Ovary (tissue), 9 donors: Measurements from ENCODE around the gene ENTPD2. TPM values are rescaled to one million over a fixed set of nuclear protein-coding genes. Genes with fewer than 3 reads are reported as not detected.

ENCODE experiments used
- DNase-seq, 5 donors: peaks; one replicate each; pipeline ENCODE4 v3.0.0-alpha.2; 2019 to 2020
- H3K27ac ChIP-seq, 2 donors: fragments of 200-600 bp; one replicate each; pipeline versions ENCODE4 v1.5.1 to v1.8.0; 2019 to 2022
- H3K27me3 ChIP-seq: fragments of 200-600 bp; one replicate; pipeline ENCODE4 v1.8.0; 2022
- H3K36me3 ChIP-seq: fragments of 200-600 bp; sonication (generic); one replicate; pipeline ENCODE4 v1.5.1; 2019
- H3K4me1 ChIP-seq: one replicate; pipeline ENCODE4 v1.8.1; 2013; ENCODE audit warnings: mild to moderate bottlenecking, moderate library complexity; ENCODE audit not compliant: insufficient read depth
- H3K4me3 ChIP-seq: fragments of 200-600 bp; sonication (generic); one replicate; pipeline ENCODE4 v1.5.1; 2017
- H3K9me3 ChIP-seq, 2 donors: fragments of 200-600 bp in 1 of 2; sonication (generic) in 1 of 2; one replicate each; pipeline versions ENCODE4 v1.5.1 to v1.8.1; 2013 to 2019; ENCODE audit warnings: mild to moderate bottlenecking in 1 of 2, moderate library complexity in 1 of 2
- CTCF ChIP-seq, 3 donors: fragments of 450-650 bp in 2 of 3; fragments of 200-600 bp in 1 of 3; IDR thresholded peaks; one replicate each; pipeline versions ENCODE4 v1.5.1 to v1.8.0; 2016 to 2022; ENCODE audit warnings: antibody characterized with exemption in 3 of 3, mild to moderate bottlenecking in 1 of 3
- EP300 ChIP-seq: sonication (generic); formaldehyde crosslinking; IDR thresholded peaks from one replicate; pipeline ENCODE4 v1.6.1; 2017; ENCODE audit warnings: antibody characterized with exemption
- POLR2A ChIP-seq: fragments of 450-650 bp; IDR thresholded peaks from one replicate; pipeline ENCODE4 v1.6.1; 2017; ENCODE audit warnings: antibody characterized with exemption, mild to moderate bottlenecking, moderate library complexity
- WGBS, 3 donors: extraction: QIAGEN DNeasy Blood & Tissue Kit in 1 of 3; methylation state at CpG; one replicate each; pipeline versions ENCODE4 v1.1.5 to v1.1.7; 2013 to 2017; 5-methylcytosine and 5-hydroxymethylcytosine counted together
- intact Hi-C, 4 donors: fragments of 100-400 bp; cut with DNase I; formaldehyde crosslinking; loops; one replicate each; pipeline versions ENCODE4 v1.11.0 to v1.15.1; 2022 to 2023
- polyA plus RNA-seq, 2 donors: library from polyadenylated mRNA; stranded (reverse); fragments of 200-250 nt in 1 of 2; fragments of 350-450 nt in 1 of 2; fragmentation: Illumina TruSeq in 1 of 2; extraction: RNeasy Lipid Tissue Mini Kit (QIAGEN cat#74804) in 1 of 2; gene quantifications; one replicate each; pipeline ENCODE4 v1.2.3, GENCODE V29; 2013 to 2014
- total RNA-seq, 7 donors: library from RNA; depleted of rRNA in 2 of 7; stranded (reverse); fragments of >200 nt in 2 of 7; fragmentation: NEBNext Ultra II Directional in 3 of 7; extraction: Animal tissue kit (Norgen Biotek cat#: 25700) in 3 of 7; gene quantifications; one replicate each; pipeline versions ENCODE4 v1.1.0 to v1.2.4, GENCODE V29; 2016 to 2023
- donor health status: DM: no; HTN: no; CAD: no; lungs with moderate emphysema.
- donor health status: DM: no; HTN: no; CAD: no.
- donor health status: Bipolar disorder and iron deficiency.
- donor health status: DM: yes; HTN: yes; CAD: no.
- donor health status: DM: no; HTN: no; CAD: no.
- donor health status: DM: yes; HTN: yes; CAD: no.

ENTPD2 gene
- total and polyA plus RNA-seq, 9 donors = 0.12 to 5.1 (median 0.87) TPM

GRCh38 chr9:137025517-137025966, 28.3 kb downstream of the ENTPD2 start:
- no peak for DNase-seq
- H3K4me1 ChIP-seq = peaks cover 3% of the 10 kb centered on the region
- intact Hi-C loops = loop anchor here in 1 of 4 donors (5.0 kb wide), 1 partner anchor 42 kb away; no protein-coding TSS in a partner anchor
- TF ChIP-seq POLR2A (no peak), CTCF (IDR thresholded peaks at IDR 0.05) (no peak), EP300 (no peak)
- no peaks in the 10 kb centered on the region for H3K36me3 ChIP-seq
- 84 to 85% (median 84%) methylated on average over 18 to 21 of the region's 21 CpGs for WGBS, 3 donors
- H3K27me3 ChIP-seq = no peaks in the 10 kb centered on the region
- H3K4me3 ChIP-seq = no peak overlapping the region
- no peak overlapping the region for H3K27ac ChIP-seq
- H3K9me3 ChIP-seq = no peaks in the 10 kb centered on the region

GRCh38 chr9:137023583-137023991, 30.3 kb downstream of the ENTPD2 start:
- peaks cover 2% of the 10 kb centered on the region for H3K4me1 ChIP-seq
- H3K4me3 ChIP-seq = no peak overlapping the region
- no peak for DNase-seq
- intact Hi-C loops = no loop called here
- no peak overlapping the region for H3K27ac ChIP-seq
- H3K27me3 ChIP-seq = no peaks in the 10 kb centered on the region
- no peaks in the 10 kb centered on the region for H3K36me3 ChIP-seq
- H3K9me3 ChIP-seq = no peaks in the 10 kb centered on the region
- 58 to 73% (median 66%) methylated on average over 15 of the region's 15 CpGs for WGBS, 3 donors
- TF ChIP-seq EP300 (no peak), CTCF (IDR thresholded peaks at IDR 0.05) (no peak), POLR2A (no peak)

- WGBS, 3 donors = 64 to 75% (median 69%) methylated on average over 7 of the region's 7 CpGs
- no peaks in the 10 kb centered on the region for H3K36me3 ChIP-seq
- H3K27ac ChIP-seq = no peak overlapping the region
- intact Hi-C loops = no loop called here
- H3K4me3 ChIP-seq = no peak overlapping the region
- no peak for TF ChIP-seq EP300
- no peak for TF ChIP-seq POLR2A
- TF ChIP-seq CTCF (IDR thresholded peaks at IDR 0.05) = no peak
- H3K4me1 ChIP-seq = no peaks in the 10 kb centered on the region
- H3K27me3 ChIP-seq = no peaks in the 10 kb centered on the region
- H3K9me3 ChIP-seq = no peaks in the 10 kb centered on the region
- DNase-seq = no peak
These were observed 30.7 kb downstream of the ENTPD2 start for GRCh38 chr9:137023157-137023556.

- Histone ChIP-seq H3K9me3 (no peaks in the 10 kb centered on the region), H3K4me1 (no peaks in the 10 kb centered on the region), H3K4me3 (no peak overlapping the region), H3K27ac (no peak overlapping the region), H3K36me3 (no peaks in the 10 kb centered on the region), H3K27me3 (no peaks in the 10 kb centered on the region)
- 91 to 93% (median 93%) methylated on average over 23 of the region's 23 CpGs for WGBS, 3 donors
- TF ChIP-seq EP300 (no peak), CTCF (IDR thresholded peaks at IDR 0.05) (no peak), POLR2A (no peak)
- intact Hi-C loops = no loop called here
- no peak for DNase-seq
These were observed 31.2 kb downstream of the ENTPD2 start for GRCh38 chr9:137022662-137023008.
